ENCODE results near the gene POLA2.

The POLA2 gene

GRCh38 chr11:65288706-65289536, 27.2 kb downstream of the POLA2 start:
- no peak for DNase-seq

GRCh38 chr11:65290448-65291165, 28.8 kb downstream of the POLA2 start:
- no peak for DNase-seq

- DNase-seq = no peak
Measured at GRCh38 chr11:65291613-65292012, 29.9 kb downstream of the POLA2 start.

- no peak for DNase-seq
Measured at GRCh38 chr11:65292890-65293289, 31.1 kb downstream of the POLA2 start.

GRCh38 chr11:65293909-65294381, 32.2 kb downstream of the POLA2 start:
- no peak for DNase-seq

- DNase-seq = no peak
Measured at GRCh38 chr11:65295001-65295400, 33.2 kb downstream of the POLA2 start.

GRCh38 chr11:65295571-65296341, 34.0 kb downstream of the POLA2 start:
- no peak for DNase-seq

GRCh38 chr11:65297026-65297672, 35.4 kb downstream of the POLA2 start:
- no peak for DNase-seq

GRCh38 chr11:65298131-65298535, 36.4 kb downstream of the POLA2 start:
- no peak for DNase-seq

- DNase-seq = no peak
Measured at GRCh38 chr11:65298655-65299179, 37.0 kb downstream of the POLA2 start.

GRCh38 chr11:65300621-65301275, 39.0 kb downstream of the POLA2 start:
- no peak for DNase-seq

- DNase-seq = no peak
Measured at GRCh38 chr11:65301491-65302329, 39.9 kb downstream of the POLA2 start.

GRCh38 chr11:65303555-65303954, 41.8 kb downstream of the POLA2 start:
- no peak for DNase-seq

GRCh38 chr11:65304110-65304509, 42.3 kb downstream of the POLA2 start:
- DNase-seq = no peak

- no peak for DNase-seq
Measured at GRCh38 chr11:65304613-65305012, 42.9 kb downstream of the POLA2 start.

GRCh38 chr11:65305501-65306268, 43.9 kb downstream of the POLA2 start:
- DNase-seq = no peak

GRCh38 chr11:65307298-65308229, 45.8 kb downstream of the POLA2 start:
- no peak for DNase-seq

- DNase-seq = no peak
Measured at GRCh38 chr11:65308281-65308891, 46.6 kb downstream of the POLA2 start.

GRCh38 chr11:65309006-65309405, 47.2 kb downstream of the POLA2 start:
- DNase-seq = no peak
